Activated naive CD4-positive, alpha-beta T cell treated with anti-CD3 and anti-CD28 coated beads, Interleukin-2, amount 10 ng/mL, durations not matched to agents 7 days and 5 days (primary cell): Measurements from ENCODE around the gene PEX10.

Experiments used
- CTCF ChIA-PET: fragments of 350-600 bp; sonication (Branson Sonifier 250); formaldehyde crosslinking; loops from one replicate; lab custom pipeline; 2021; ENCODE audit warnings: antibody characterized with exemption; lab: Charles Lee
- DNase-seq: peaks from one replicate; pipeline ENCODE4 v3.0.0-alpha.2; 2020
- H3K27ac Mint-ChIP-seq: one replicate; pipeline ENCODE4 v1.8.0; 2021; ENCODE audit warnings: mild to moderate bottlenecking, moderate library complexity, mixed read lengths
- H3K27me3 Mint-ChIP-seq: one replicate; pipeline ENCODE4 v1.8.0; 2021; ENCODE audit warnings: mild to moderate bottlenecking, mixed read lengths
- H3K36me3 Mint-ChIP-seq: one replicate; pipeline ENCODE4 v1.8.0; 2021; ENCODE audit warnings: mixed read lengths
- H3K4me1 Mint-ChIP-seq: one replicate; pipeline ENCODE4 v1.8.0; 2021; ENCODE audit warnings: mixed read lengths
- H3K4me3 Mint-ChIP-seq: one replicate; pipeline ENCODE4 v1.8.0; 2021; ENCODE audit warnings: mild to moderate bottlenecking, moderate library complexity, mixed read lengths
- H3K9me3 Mint-ChIP-seq: one replicate; pipeline ENCODE4 v1.8.0; 2021; ENCODE audit warnings: mixed read lengths

PEX10 gene

DNA sequence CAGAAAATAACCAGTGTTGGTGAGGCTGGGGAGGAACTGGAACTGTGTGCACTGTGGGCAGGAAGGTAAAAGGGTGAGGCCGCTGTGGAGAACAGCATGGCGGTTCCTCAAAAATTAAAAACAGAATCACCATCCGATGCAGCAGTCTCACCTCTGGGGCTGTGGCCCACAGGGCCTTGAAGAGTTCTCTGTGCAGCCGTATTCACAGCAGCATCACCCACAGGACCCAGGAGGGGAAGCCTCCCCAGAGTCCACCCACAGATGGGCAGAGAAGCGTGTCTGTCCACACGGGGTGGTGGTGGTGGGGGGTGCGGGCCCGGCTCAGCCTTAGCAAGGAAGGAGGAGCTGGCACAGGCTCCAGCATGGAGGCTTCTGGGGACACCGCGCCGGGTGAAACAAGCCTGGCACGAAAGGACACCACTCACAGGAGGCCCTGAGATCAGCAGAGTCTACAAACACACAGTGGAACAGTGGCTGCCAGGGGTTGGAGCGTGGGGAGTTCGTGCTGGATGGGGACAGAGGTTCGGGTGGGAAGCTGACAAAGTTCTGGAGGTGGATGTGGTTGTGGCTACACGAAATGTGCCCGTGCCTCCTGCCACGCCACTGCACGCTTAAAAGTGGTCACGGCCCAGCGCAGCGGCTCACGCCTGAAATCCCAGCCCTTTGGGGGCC is 32.5 kb downstream of the PEX10 start:
- no peaks in the 10 kb centered on the region for H3K27me3 Mint-ChIP-seq
- CTCF ChIA-PET = interaction anchor here (1.2 to 9.8 kb wide), 3 partner anchors 11 to 183 kb away, joined by 3 to 217 read pairs (median 19); partner anchors contain the start of genes FAAP20, MORN1 and RER1
- peaks cover 6% of the 10 kb centered on the region for H3K4me1 Mint-ChIP-seq
- H3K4me3 Mint-ChIP-seq = no peak overlapping the region
- no peaks in the 10 kb centered on the region for H3K36me3 Mint-ChIP-seq
- no peak for DNase-seq
- H3K27ac Mint-ChIP-seq = no peak overlapping the region
- H3K9me3 Mint-ChIP-seq = no peaks in the 10 kb centered on the region

DNA sequence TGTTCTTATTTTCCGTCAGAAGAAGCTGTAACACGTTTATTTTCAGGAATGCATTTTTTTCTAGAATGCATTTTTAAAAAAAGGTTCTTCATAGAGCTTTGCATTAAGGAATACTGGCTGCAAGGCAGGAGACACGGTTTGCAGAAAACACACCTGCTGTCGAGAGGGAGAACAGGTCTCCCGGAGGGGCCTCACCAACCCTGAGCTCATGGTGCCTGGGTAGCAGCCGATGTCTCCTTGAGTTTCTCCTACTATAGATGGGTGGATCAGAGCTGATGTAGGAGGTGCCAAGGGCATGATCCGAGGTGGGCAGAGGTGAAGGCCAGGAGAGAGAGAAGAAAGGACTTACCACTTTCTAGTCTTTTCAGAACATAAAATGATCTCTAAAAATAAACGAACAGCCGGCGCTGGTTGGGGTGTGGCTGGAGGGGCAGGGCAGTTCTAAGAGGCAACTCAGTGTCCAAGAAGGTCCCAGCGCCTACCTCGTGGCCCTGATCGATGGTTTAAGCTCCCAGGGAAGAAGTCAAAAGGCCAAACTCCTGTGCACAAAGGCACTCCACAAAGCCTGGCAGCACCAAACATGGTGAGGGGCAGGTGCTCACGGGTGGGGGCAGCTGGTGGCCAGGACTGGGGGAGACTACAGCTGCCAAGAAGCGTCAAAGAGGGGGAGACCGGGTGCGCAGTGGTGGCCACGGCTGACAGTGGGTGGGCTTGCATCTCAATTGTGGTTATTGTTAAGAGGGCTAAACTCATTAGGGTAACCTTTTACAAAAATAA is 33.2 kb downstream of the PEX10 start:
- no peak overlapping the region for H3K27ac Mint-ChIP-seq
- H3K36me3 Mint-ChIP-seq = no peaks in the 10 kb centered on the region
- DNase-seq = no peak
- no peak overlapping the region for H3K4me3 Mint-ChIP-seq
- no peaks in the 10 kb centered on the region for H3K9me3 Mint-ChIP-seq
- no peaks in the 10 kb centered on the region for H3K27me3 Mint-ChIP-seq
- H3K4me1 Mint-ChIP-seq = peaks cover 6% of the 10 kb centered on the region
- CTCF ChIA-PET = interaction anchor here (1.0 to 9.8 kb wide), 4 partner anchors 10 to 182 kb away, joined by 3 to 217 read pairs (median 11); partner anchors contain the start of genes FAAP20, MORN1 and RER1

DNA sequence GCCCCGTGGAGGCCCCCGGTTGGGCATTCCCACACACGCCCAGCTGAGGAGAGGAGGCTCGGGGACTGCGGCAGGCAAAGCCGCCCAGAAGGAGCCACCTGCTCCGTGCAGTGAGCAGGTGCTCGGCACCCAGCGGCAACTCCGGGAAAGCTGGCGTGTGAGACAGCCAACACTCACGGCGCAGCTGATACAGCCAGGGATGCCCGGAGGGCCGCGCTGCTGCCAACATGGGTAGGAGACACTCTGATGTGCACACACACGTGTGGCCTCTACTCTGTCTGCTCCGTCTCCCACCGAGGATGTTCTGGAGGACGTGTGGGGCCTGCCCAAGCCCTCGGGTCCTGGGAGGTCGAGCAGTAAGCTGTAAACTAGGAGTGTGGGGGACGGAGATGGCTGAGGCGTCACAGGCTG is 33.9 kb downstream of the PEX10 start:
- Mint-ChIP-seq H3K27ac (no peak overlapping the region), H3K36me3 (no peaks in the 10 kb centered on the region), H3K9me3 (no peaks in the 10 kb centered on the region), H3K4me3 (no peak overlapping the region), H3K27me3 (no peaks in the 10 kb centered on the region), H3K4me1 (peaks cover 4% of the 10 kb centered on the region)
- CTCF ChIA-PET = interaction anchor here (1.0 to 9.8 kb wide), 2 partner anchors 10 to 181 kb away, joined by 3 to 217 read pairs; partner anchors contain the start of gene FAAP20
- DNase-seq = no peak

DNA sequence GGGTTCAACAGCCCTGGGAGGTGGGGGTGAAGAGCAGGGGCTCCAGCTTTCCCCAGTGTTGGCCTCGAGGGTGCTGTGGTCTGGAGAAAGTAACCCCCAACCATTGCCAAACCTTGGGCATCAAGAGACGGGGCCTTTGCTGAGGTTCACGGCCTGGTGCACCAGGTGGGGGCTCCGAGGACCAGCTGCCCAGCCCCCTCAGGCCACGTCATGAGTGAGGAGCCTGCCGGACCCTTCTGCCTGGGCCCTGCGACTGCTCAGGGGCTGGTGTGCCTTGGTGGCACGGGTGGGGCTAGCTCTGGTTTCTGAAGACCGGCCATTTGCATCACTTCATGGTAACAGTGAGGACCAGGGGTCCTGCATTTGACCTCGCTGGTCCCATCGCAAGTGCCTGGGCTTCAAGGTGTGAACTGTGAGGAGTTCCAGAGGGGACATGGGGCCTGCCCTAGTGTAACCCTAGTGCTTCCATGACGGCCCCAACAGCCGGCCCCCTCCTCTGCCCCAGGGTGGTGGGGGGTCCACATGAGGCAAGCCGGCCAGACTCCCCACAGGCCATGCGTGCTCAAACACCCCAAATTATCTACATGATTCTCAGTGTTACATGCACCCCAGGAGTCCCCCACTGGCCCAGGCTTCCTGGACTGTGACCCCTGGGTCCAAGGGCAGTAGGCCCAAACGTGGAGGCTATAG is 34.5 kb downstream of the PEX10 start:
- CTCF ChIA-PET = interaction anchor here (9.8 kb wide), 1 partner anchor 181 kb away, joined by 217 read pairs; the partner anchor contains the start of gene FAAP20
- no peak for DNase-seq

DNA sequence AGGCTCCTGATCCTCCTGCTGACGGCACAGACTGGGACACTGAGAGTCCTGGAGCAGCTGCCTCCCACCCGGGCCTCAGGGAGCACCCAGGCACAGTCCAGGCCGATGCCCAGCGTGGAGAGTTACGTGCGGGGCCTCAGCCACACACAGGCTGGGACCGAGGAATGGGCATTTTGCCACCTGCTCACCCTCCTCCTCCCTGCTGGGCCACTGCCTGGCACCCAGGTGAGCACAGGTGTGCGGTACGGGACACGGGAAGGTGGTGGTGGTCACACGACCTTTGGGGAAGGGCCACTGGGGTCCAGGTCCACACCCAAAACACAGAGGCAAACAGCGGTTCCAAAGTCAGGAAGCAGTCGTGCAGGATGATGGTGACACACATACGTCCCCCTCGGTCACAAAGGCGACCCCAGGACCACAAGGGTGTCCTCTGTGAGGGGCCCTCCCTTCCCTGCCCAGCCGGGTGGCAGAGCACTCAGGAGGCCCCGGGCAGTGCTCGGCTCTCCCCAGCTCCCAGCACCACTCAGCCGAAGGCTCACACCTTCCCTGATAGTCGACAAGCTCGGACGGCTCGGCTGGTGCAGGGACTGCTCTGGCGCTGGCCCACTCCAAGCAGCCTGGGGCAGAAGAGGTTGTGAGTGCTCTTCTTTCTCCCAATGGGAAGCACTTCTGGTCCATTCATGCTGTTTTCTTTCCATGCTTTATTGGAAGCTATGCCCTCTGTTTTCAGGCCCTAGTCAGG is 35.3 kb downstream of the PEX10 start:
- no peak overlapping the region for H3K4me3 Mint-ChIP-seq
- peaks cover 2% of the 10 kb centered on the region for H3K4me1 Mint-ChIP-seq
- no peaks in the 10 kb centered on the region for H3K27me3 Mint-ChIP-seq
- CTCF ChIA-PET = interaction anchor here (9.8 kb wide), 1 partner anchor 180 kb away, joined by 217 read pairs; the partner anchor contains the start of gene FAAP20
- no peak for DNase-seq
- H3K9me3 Mint-ChIP-seq = no peaks in the 10 kb centered on the region
- H3K27ac Mint-ChIP-seq = no peak overlapping the region
- no peaks in the 10 kb centered on the region for H3K36me3 Mint-ChIP-seq

More for the DNA sequence above, 34.5 kb downstream of the PEX10 start:
- H3K9me3 Mint-ChIP-seq = no peaks in the 10 kb centered on the region
- H3K27ac Mint-ChIP-seq = no peak overlapping the region
- H3K27me3 Mint-ChIP-seq = no peaks in the 10 kb centered on the region
- no peak overlapping the region for H3K4me3 Mint-ChIP-seq
- H3K4me1 Mint-ChIP-seq = peaks cover 4% of the 10 kb centered on the region
- H3K36me3 Mint-ChIP-seq = no peaks in the 10 kb centered on the region

DNA sequence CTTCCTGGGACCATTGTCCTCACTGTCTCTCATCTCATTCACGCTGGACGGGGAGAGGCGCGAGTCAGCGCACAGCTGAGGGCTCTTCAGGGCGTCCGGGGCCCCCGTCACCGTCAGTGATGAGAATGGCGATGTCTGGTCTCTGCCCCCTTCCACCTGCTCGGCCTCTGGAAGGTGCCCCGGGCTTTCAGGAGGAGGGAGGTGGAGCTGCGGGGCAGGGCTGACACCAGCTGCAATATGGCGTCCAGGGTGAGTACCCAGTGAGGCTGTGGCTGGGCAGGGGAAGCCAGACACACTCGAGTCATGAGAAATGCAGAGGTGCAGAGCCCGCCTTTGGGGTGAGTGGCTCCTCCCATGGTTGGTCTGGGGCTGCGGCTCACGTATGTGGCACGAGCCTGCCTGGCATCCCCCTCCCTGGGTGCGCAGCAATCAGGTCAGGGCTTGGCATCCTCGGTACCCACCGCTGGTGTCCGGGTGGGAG is 36.1 kb downstream of the PEX10 start:
- H3K27me3 Mint-ChIP-seq = no peaks in the 10 kb centered on the region
- H3K9me3 Mint-ChIP-seq = no peaks in the 10 kb centered on the region
- no peaks in the 10 kb centered on the region for H3K36me3 Mint-ChIP-seq
- H3K4me3 Mint-ChIP-seq = no peak overlapping the region
- H3K4me1 Mint-ChIP-seq = no peaks in the 10 kb centered on the region
- no peak overlapping the region for H3K27ac Mint-ChIP-seq
- CTCF ChIA-PET = interaction anchor here (9.8 kb wide), 1 partner anchor 179 kb away, joined by 217 read pairs; the partner anchor contains the start of gene FAAP20
- no peak for DNase-seq

DNA sequence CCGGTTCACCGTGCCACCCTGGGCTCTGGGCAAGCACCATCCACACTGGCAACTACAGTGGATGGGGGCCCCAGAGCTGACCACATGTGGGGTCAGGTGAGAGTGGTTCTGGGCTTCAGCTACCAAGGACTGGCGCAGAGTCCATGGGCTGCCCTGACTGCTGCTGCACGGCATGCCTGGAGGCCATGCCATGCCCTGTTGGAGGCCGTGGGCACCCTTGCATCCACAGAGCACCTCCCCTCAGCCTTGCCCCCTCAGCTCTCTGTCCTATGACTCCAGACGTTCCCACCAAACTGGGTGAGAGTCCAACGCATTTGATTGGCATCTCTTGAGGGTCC is 36.5 kb downstream of the PEX10 start:
- DNase-seq = no peak
- H3K36me3 Mint-ChIP-seq = no peaks in the 10 kb centered on the region
- CTCF ChIA-PET = interaction anchor here (9.8 kb wide), 1 partner anchor 179 kb away, joined by 217 read pairs; the partner anchor contains the start of gene FAAP20
- H3K4me3 Mint-ChIP-seq = no peak overlapping the region
- no peaks in the 10 kb centered on the region for H3K27me3 Mint-ChIP-seq
- H3K27ac Mint-ChIP-seq = no peak overlapping the region
- no peaks in the 10 kb centered on the region for H3K9me3 Mint-ChIP-seq
- no peaks in the 10 kb centered on the region for H3K4me1 Mint-ChIP-seq

DNA sequence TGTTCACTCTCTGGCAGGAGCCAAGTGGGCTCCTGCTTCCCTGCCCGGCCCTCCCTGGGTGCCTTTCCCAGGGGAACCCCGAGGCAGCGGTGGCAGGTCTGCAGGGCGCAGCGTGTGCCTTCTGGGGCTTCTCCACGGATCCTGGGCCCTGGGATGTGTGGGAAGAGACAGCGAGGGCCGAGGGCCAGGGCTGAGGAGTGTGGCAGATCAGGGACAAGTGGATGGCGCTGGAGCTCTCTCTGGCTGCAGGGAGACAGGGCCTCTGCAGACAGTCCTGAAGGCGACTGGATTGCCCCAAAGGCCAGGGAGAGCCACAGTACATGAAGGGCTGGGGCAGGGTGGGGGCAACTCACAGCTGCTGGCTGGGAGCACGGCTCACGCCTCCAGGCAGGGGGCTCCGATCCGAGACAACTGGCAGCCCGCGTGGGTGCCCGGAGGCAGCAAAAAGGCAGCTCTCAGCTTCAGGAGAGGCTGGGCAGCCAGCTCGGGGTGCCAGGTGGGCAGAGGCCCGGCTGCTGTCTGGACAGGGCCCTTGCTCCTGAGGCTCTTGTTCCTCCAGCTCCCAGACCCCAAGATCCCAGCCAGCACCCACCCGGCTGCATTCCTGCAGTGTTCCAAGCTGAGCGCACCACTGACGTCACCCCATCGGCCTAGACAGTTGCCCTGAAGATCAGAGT is 37.0 kb downstream of the PEX10 start:
- Mint-ChIP-seq H3K27ac (no peak overlapping the region), H3K9me3 (no peaks in the 10 kb centered on the region), H3K4me3 (no peak overlapping the region), H3K27me3 (no peaks in the 10 kb centered on the region), H3K4me1 (no peaks in the 10 kb centered on the region), H3K36me3 (no peaks in the 10 kb centered on the region)
- DNase-seq = no peak
- CTCF ChIA-PET = interaction anchor here (9.8 kb wide), 1 partner anchor 178 kb away, joined by 217 read pairs; the partner anchor contains the start of gene FAAP20

DNA sequence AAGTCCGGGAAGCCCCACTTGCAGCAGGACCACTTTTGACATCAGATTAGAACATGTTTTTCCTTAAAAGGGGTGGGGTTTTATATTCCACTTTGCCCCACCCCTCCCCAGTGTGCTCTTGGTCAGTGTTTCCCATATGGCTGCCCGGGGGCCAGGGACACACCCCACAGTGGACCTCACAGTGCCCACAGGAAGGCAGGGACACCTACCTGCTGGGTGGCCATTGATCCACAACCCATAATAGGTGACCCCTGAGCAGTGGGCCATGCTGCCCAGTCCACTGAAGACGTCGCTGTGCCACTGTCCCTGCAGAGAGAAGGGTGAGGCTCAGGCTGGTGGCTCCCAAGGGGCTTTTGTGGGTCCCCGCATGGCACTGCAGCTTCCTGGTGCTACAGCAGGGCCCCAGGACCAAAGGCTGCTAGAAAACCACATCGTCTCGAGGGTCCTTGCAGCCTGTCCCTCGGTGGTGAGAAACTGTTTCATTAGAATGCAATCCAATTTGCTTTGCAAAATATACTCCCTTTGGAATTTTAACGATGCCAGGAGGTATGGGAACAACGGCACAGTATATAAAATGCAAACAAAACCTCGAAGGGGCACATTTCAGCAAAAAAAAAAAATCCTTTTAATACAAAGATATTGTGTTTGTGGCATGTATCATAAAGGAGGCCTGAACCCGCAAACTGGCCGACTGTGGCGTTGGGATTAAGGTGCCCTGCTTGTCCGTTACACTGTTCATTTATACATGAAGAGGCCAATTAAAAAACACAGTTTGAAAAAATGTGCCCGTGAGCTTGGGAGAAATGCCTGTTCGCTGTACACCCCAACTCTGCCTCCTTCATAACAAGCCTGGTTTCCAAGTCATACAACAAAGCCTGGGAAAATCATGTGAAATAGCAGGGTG is 37.9 kb downstream of the PEX10 start:
- no peaks in the 10 kb centered on the region for H3K27me3 Mint-ChIP-seq
- no peaks in the 10 kb centered on the region for H3K9me3 Mint-ChIP-seq
- no peak overlapping the region for H3K4me3 Mint-ChIP-seq
- H3K36me3 Mint-ChIP-seq = no peaks in the 10 kb centered on the region
- H3K27ac Mint-ChIP-seq = no peak overlapping the region
- no peak for DNase-seq
- no peaks in the 10 kb centered on the region for H3K4me1 Mint-ChIP-seq
- CTCF ChIA-PET = no interaction called here

DNA sequence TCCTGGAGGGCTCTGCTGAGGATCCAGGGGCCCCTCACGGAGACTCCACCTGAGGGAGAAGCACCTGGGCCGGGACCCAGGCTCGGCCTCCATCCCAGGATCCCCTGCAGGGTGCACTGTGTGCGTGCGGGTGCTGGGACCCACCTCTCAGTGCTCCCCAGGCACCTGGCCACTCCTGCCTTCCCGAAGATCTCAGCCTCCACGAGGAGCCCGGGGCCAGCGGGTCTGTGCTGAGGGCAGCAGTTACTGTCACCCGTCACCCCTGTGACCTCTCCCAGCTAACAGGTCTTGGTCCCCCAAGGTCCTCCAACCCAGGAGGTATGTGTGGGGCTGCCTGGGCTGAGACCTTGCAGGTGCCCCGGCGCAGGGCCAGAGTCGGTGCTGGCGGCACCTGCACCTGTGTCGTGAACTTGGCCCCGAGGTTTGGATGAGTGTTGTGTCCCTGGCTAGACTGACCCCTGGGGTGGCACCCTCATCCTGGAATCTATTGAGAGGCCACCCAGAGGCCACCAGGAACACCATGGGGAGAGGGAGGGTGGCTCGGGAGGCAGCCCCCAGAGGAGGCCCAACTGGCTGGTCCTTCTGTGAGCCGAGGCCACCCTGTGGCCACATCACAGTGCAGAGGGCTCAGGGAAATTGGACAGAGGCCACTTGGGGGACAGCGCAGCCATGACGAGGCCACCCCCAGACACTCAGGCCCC is 38.7 kb downstream of the PEX10 start:
- Mint-ChIP-seq H3K27me3 (no peaks in the 10 kb centered on the region), H3K9me3 (no peaks in the 10 kb centered on the region), H3K36me3 (no peaks in the 10 kb centered on the region), H3K4me3 (no peak overlapping the region), H3K27ac (no peak overlapping the region), H3K4me1 (no peaks in the 10 kb centered on the region)
- CTCF ChIA-PET = no interaction called here
- no peak for DNase-seq

DNA sequence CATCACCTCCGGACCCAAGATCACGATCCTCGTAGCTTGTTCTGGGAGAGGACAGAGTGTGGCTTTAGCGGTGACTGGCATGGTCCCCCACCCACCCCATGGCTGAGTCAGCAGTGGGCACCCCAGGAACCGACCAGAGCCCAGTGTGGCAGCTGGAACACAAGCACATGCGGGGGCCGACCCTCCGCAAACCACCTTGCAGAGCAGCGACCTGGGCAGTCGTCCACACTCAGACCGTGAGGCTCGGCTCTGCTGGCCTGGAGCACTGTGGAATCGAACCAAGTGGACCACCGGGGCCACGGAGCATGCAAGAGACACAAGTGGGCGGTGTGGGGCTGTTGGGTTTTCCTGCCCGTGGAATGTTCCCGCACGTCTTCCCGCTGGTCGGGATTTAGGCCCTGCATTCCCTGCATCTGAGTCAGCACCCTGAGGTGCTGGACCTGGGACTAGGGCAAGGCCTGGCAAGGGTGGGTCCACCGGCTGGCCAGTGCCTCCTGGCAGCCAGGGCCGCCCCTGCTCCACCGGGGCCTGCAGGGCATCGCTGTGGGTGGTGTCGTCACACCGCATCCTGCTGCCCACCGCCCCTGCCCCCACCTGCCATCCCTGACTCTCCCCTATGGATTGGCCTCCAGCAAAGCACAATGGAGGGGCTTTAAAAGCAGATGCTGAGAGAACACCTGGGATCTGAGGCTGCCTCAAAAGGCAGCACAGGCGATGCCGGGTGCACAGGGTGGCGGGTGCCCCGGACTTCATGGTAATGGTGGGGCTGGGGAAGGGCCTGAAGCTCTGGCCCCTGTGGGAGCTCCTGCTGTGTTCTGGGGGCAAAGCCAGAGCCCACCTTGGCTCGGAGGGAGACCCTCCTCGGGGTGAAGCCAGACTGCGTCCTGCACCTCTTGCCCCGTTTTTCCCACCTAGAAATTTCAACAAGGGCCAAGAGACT is 39.5 kb downstream of the PEX10 start:
- H3K27me3 Mint-ChIP-seq = peaks cover 4% of the 10 kb centered on the region
- H3K4me1 Mint-ChIP-seq = no peaks in the 10 kb centered on the region
- H3K36me3 Mint-ChIP-seq = no peaks in the 10 kb centered on the region
- CTCF ChIA-PET = no interaction called here
- DNase-seq = no peak
- H3K4me3 Mint-ChIP-seq = no peak overlapping the region
- no peaks in the 10 kb centered on the region for H3K9me3 Mint-ChIP-seq
- H3K27ac Mint-ChIP-seq = no peak overlapping the region
